ENCODE results near the gene RAB3GAP1.

Gene RAB3GAP1

DNA sequence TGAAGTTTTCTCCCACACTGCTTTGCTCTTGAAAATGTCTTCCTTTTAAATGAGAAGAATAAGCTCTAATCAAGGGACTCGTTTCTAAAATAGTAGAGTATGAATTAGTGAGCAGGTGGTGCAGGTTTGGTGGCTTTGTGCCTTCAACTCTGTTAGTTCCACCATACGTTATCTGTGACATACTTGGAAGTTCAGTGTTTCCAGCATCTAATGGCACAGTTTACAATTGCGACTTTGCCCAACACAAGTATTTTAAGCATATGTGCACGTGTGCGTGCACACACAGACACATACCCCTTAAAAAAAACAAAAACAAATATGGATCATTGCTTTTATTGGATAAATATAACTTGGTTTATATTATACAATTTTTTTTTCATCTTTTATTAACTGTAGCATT is 111.8 kb downstream of the RAB3GAP1 start:
- H4K20me1 ChIP-seq (ENCODE audit: insufficient read depth, low read length), result no peaks in the 10 kb centered on the region
- H3F3A ChIP-seq (ENCODE audit: insufficient read depth, low read length), result no peaks in the 10 kb centered on the region
- no peak overlapping the region for H3K4me2 ChIP-seq (ENCODE audit: low read length)
- H3K9me3 ChIP-seq (ENCODE audit: low read length), result no peaks in the 10 kb centered on the region
- no peak overlapping the region for H3K9ac ChIP-seq (ENCODE audit: low read length)
- TF ChIP-seq EZH2 (IDR thresholded peaks at IDR 0.05; ENCODE audit: borderline replicate concordance, low read length), result no peak
- TF ChIP-seq, protein P1, sequence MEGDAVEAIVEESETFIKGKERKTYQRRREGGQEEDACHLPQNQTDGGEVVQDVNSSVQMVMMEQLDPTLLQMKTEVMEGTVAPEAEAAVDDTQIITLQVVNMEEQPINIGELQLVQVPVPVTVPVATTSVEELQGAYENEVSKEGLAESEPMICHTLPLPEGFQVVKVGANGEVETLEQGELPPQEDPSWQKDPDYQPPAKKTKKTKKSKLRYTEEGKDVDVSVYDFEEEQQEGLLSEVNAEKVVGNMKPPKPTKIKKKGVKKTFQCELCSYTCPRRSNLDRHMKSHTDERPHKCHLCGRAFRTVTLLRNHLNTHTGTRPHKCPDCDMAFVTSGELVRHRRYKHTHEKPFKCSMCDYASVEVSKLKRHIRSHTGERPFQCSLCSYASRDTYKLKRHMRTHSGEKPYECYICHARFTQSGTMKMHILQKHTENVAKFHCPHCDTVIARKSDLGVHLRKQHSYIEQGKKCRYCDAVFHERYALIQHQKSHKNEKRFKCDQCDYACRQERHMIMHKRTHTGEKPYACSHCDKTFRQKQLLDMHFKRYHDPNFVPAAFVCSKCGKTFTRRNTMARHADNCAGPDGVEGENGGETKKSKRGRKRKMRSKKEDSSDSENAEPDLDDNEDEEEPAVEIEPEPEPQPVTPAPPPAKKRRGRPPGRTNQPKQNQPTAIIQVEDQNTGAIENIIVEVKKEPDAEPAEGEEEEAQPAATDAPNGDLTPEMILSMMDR (IDR thresholded peaks at IDR 0.05; ENCODE audit: low read length), result no peak
- H3K9me2 ChIP-seq (ENCODE audit: low read depth, low read length), result no peaks in the 10 kb centered on the region
- no peaks in the 10 kb centered on the region for H3K27me3 ChIP-seq (ENCODE audit: insufficient read depth, low read length)
- no peak overlapping the region for H3K27ac ChIP-seq (ENCODE audit: low read depth, low read length, poor library complexity, severe bottlenecking)
- H3K4me3 ChIP-seq (ENCODE audit: low read depth, low read length, poor library complexity, severe bottlenecking), result no peak overlapping the region
- peaks cover 66% of the 10 kb centered on the region for H3K36me3 ChIP-seq (ENCODE audit: insufficient read depth, low read length)
- H3K4me1 ChIP-seq (ENCODE audit: insufficient read depth, low read length, severe bottlenecking), result no peaks in the 10 kb centered on the region
- H2AFZ ChIP-seq (ENCODE audit: low read length), result no peak overlapping the region
- H3K79me2 ChIP-seq (ENCODE audit: insufficient read depth, low read length), result no peaks in the 10 kb centered on the region

DNA sequence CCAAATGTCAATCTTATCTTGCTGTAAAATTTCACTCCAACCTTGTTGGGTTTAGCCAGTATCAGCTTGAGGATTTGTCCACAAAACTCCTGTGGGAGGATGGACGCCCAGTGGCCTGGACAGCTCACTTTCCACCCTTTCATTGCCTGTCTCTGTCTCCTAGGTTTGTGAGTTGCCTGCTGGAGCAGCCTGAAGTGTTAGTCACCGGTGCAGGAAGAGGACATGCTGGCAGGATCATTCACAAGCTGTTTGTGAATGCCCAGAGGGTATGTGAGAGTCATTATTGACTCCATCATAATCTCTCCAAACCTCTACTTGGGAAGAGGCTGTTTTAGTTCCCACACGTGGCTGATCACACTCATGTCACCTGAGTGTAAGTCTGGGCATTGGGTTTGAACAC is 112.3 kb downstream of the RAB3GAP1 start:
- Histone ChIP-seq H2AFZ (ENCODE audit: low read length) (no peak overlapping the region), H3K4me2 (ENCODE audit: low read length) (no peak overlapping the region), H3K36me3 (ENCODE audit: insufficient read depth, low read length) (peaks cover 66% of the 10 kb centered on the region), H3K9me3 (ENCODE audit: low read length) (no peaks in the 10 kb centered on the region), H3K9ac (ENCODE audit: low read length) (no peak overlapping the region), H3K9me2 (ENCODE audit: low read depth, low read length) (no peaks in the 10 kb centered on the region), H3K79me2 (ENCODE audit: insufficient read depth, low read length) (no peaks in the 10 kb centered on the region), H3K4me1 (ENCODE audit: insufficient read depth, low read length, severe bottlenecking) (no peaks in the 10 kb centered on the region), H4K20me1 (ENCODE audit: insufficient read depth, low read length) (no peaks in the 10 kb centered on the region), H3K27ac (ENCODE audit: low read depth, low read length, poor library complexity, severe bottlenecking) (no peak overlapping the region), H3F3A (ENCODE audit: insufficient read depth, low read length) (no peaks in the 10 kb centered on the region), H3K27me3 (ENCODE audit: insufficient read depth, low read length) (no peaks in the 10 kb centered on the region), H3K4me3 (ENCODE audit: low read depth, low read length, poor library complexity, severe bottlenecking) (no peak overlapping the region)
- TF ChIP-seq, protein P1 (IDR thresholded peaks at IDR 0.05; ENCODE audit: low read length), result no peak
- no peak for TF ChIP-seq EZH2 (IDR thresholded peaks at IDR 0.05; ENCODE audit: borderline replicate concordance, low read length)

DNA sequence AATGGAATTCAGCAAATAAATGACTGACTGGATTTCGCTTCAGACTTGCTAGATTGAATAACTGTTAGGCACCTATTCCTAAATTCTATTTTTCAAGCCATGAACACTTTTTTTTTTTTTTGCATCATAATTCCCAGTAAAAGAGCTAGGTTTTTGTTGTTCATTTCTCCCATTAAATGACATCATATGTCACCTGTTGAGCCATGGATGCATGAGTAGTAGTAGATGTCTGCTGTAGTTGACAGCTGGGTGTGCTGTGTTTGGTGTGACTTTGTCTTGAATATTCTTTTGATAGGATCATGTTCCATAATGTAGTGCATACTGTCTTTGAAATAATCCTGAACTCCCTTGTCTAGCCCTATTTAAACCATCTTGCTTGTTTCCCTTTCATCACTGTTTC is 115.2 kb downstream of the RAB3GAP1 start:
- Histone ChIP-seq H3K79me2 (ENCODE audit: insufficient read depth, low read length) (no peaks in the 10 kb centered on the region), H3K4me2 (ENCODE audit: low read length) (no peak overlapping the region), H3F3A (ENCODE audit: insufficient read depth, low read length) (no peaks in the 10 kb centered on the region), H3K4me3 (ENCODE audit: low read depth, low read length, poor library complexity, severe bottlenecking) (no peak overlapping the region), H3K27ac (ENCODE audit: low read depth, low read length, poor library complexity, severe bottlenecking) (no peak overlapping the region), H3K4me1 (ENCODE audit: insufficient read depth, low read length, severe bottlenecking) (no peaks in the 10 kb centered on the region), H3K9ac (ENCODE audit: low read length) (no peak overlapping the region), H2AFZ (ENCODE audit: low read length) (no peak overlapping the region), H3K9me2 (ENCODE audit: low read depth, low read length) (no peaks in the 10 kb centered on the region), H3K9me3 (ENCODE audit: low read length) (no peaks in the 10 kb centered on the region), H3K36me3 (ENCODE audit: insufficient read depth, low read length) (peaks cover 82% of the 10 kb centered on the region), H4K20me1 (ENCODE audit: insufficient read depth, low read length) (no peaks in the 10 kb centered on the region), H3K27me3 (ENCODE audit: insufficient read depth, low read length) (no peaks in the 10 kb centered on the region)
- no peak for TF ChIP-seq EZH2 (IDR thresholded peaks at IDR 0.05; ENCODE audit: borderline replicate concordance, low read length)
- TF ChIP-seq, protein P1 (IDR thresholded peaks at IDR 0.05; ENCODE audit: low read length), result no peak

All from OCI-LY1 (cell line).